Mononuclear cell (primary cell): ENCODE results near the gene INHA. TPM values are rescaled to one million over a fixed set of nuclear protein-coding genes. Genes with fewer than 3 reads are reported as not detected.

Experiments
- H3K27me3 ChIP-seq: 2 replicates; pipeline ENCODE4 v1.6.0; 2011; ENCODE audit warnings: low read length, control low read depth; ENCODE audit not compliant: insufficient read depth
- H3K4me1 ChIP-seq: 2 replicates; pipeline ENCODE4 v1.5.1; 2011; ENCODE audit warnings: mild to moderate bottlenecking, low read length, control low read depth; ENCODE audit not compliant: insufficient read depth
- H3K4me3 ChIP-seq: 2 replicates; pipeline ENCODE4 v1.5.1; 2011; ENCODE audit warnings: mild to moderate bottlenecking, low read length, moderate library complexity
- H3K9me3 ChIP-seq: 2 replicates; pipeline ENCODE4 v1.5.1; 2011; ENCODE audit warnings: low read depth, mild to moderate bottlenecking, control low read depth, low read length
- total RNA-seq: library from RNA; depleted of rRNA; stranded (reverse); fragments of >200 nt; gene quantifications from one replicate; pipeline ENCODE4 v1.2.3, GENCODE V29; 2012

INHA gene, protein sequence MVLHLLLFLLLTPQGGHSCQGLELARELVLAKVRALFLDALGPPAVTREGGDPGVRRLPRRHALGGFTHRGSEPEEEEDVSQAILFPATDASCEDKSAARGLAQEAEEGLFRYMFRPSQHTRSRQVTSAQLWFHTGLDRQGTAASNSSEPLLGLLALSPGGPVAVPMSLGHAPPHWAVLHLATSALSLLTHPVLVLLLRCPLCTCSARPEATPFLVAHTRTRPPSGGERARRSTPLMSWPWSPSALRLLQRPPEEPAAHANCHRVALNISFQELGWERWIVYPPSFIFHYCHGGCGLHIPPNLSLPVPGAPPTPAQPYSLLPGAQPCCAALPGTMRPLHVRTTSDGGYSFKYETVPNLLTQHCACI
- not detected for total RNA-seq

DNA sequence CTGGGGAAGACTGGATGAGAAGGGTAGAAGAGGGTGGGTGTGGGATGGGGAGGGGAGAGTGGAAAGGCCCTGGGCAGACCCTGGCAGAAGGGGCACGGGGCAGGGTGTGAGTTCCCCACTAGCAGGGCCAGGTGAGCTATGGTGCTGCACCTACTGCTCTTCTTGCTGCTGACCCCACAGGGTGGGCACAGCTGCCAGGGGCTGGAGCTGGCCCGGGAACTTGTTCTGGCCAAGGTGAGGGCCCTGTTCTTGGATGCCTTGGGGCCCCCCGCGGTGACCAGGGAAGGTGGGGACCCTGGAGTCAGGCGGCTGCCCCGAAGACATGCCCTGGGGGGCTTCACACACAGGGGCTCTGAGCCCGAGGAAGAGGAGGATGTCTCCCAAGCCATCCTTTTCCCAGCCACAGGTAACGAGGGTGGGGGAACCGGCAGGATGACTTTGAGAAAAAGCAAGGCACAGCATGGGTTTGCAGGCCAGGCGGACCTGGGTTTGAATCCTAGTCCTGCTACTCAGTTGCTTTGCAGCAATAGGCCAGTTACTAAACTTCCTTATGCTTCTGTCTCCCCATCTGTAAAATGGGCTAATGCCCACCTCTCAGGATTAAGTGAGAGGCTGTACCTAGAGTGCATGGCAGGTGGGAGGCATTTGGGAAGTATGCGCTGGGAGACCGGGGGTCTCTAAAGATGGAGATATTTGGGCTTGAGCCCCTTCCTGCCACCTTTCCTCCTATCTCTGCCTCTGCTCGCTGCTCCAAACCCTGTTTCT, at the start of gene INHA:
Gene INHA (plus strand): TSS at position 74 of the 765 bp plus-strand sequence. CDS start 65 bp downstream, at position 139.
- Histone ChIP-seq H3K4me1 (no peaks in the 10 kb centered on the region), H3K27me3 (peaks cover 33% of the 10 kb centered on the region), H3K4me3 (no peak within 1 kb of the TSS), H3K9me3 (no peaks in the 10 kb centered on the region)

DNA sequence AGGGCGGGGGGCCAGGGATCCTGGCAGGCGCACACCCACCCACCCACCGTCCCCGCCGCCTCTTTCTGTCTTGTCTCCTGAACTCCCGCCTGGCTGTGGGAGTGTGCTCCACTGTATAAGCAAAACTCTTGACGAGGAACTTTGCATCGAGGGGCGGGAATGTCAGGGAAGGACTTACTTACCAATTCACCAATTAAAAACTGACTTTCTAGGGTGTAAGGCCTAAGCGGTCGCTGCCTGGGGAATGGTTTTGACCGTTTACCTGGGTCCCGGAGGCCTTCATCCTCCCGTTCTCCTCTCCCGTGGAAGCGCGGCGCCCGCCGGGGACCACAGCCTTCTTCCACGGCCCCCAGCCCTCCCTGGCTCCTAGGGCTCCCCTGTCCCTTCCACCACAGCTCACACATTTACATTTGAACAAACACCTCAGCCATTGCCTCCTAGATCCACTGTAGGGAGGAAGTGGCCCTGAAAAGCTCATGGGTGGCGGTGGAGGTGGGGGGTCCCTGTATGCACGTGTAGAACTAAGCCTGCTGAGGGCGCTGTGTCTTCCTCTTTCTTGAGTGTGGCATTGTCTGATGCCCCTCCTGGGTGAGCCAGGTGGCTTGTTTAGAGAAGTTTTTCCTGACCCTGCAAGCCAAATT, 49.0 kb upstream of the INHA start:
- Histone ChIP-seq H3K4me3 (no peak overlapping the region), H3K27me3 (peaks cover 45% of the 10 kb centered on the region), H3K9me3 (no peaks in the 10 kb centered on the region), H3K4me1 (no peaks in the 10 kb centered on the region)

DNA sequence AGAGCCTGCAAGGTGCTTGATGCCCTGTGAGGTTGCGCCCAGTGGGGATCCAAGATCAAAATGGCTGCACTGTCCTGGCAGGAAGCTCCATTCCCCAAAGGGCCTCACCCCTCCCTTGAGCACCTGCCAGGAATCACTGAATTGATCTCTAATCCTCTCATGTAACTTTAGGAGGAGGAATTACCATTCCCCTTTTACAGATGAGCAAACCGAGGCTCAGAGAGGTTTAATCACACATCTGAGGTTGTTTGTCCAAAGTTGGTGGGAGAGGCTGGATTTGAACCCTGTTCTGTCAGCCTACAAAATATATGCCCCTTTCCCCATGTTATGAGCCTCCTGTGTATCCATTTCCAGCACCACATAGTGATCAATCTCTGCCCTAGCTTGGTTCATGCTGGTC, 47.3 kb upstream of the INHA start:
- H3K27me3 ChIP-seq, result peaks cover 56% of the 10 kb centered on the region

DNA sequence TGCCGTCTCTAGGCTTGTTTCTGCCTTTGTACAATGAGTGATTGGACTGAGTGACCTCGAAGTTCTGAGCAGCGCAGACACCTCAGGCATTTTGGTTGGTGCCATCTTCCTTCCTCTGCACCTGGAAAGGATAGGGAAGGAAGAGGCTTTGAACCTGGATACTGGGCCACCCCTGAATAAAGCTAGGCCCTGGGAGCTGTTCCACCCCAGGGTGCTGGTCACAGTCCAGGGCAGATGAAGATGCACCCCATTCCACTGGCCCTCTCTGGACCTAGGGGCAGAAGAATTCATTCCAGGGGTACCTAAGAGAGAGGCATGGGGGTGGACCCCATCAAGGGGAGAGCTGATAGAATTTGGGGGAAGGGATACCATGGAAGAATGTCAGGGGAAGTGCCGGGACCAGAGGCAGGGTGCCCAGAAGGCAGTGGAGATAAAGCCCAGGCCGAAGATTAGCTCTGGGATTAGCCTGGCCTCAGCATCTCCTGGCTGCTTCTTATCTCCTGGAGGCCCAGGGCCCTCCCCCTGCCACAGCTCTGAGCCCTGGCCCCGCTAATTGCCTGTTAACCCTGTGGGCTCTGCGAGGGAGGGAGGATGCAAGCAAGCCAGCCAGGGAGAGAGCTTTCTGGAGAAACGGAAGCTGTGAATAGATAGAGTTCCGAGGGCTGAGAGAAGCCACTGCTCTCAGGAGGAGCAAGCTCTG, 46.4 kb upstream of the INHA start:
- H3K9me3 ChIP-seq, result no peaks in the 10 kb centered on the region
- peaks cover 61% of the 10 kb centered on the region for H3K27me3 ChIP-seq
- no peaks in the 10 kb centered on the region for H3K4me1 ChIP-seq
- H3K4me3 ChIP-seq, result no peak overlapping the region

More for the DNA sequence above, 47.3 kb upstream of the INHA start:
- no peaks in the 10 kb centered on the region for H3K9me3 ChIP-seq
- no peaks in the 10 kb centered on the region for H3K4me1 ChIP-seq
- no peak overlapping the region for H3K4me3 ChIP-seq

DNA sequence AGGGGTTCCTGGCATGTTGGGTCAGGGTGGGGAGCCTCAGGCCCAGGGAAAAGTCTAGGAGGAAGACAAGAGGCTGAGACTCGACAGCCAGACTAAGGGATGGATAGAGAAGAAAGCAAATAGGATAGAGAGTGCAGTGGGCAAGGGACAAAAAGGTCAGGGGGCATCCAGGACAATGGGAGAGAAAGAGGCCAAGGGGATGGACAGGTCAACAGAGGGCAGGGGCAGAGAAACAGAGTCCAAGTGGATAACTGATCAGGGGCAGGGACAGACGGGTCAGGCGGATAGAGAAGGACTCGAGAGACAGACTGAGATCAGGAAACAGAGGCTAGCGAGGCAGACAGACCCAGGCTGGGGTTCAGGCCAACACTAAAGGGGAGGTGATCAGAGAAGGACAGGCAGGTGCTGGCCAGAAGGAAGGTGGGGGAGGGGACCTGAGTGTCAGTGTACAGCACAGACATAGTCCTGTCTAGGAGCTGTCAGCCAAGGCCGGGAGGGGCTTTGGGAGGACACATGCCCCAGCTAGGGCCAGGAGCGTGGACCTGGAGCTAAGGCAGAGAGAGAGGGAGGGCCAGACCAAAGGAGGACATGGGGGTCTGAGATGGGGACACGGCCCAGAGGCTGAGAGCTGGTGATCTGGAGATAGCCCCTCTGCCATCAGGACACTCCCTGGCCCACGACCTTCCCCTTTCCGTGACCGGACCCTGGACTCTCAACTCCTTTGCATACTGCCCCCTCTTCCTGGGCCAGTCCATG, 45.6 kb upstream of the INHA start:
- peaks cover 55% of the 10 kb centered on the region for H3K27me3 ChIP-seq
- H3K4me3 ChIP-seq, result no peak overlapping the region
- H3K9me3 ChIP-seq, result no peaks in the 10 kb centered on the region
- H3K4me1 ChIP-seq, result no peaks in the 10 kb centered on the region

DNA sequence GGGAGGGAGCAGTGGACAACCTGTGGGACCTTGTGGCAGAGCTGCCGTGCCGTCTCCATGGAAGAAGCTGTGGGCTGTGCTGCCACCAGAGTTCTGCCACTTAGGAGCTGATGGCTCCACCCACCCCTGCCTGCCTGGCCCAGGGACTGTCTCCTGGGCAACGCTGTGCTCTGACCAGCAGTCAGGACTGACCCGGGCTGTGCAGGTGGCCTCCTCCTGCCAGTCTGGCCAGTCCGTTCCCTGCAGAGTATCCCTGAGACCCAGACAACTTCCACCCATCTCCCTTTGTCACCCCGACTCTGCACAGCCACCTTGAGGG, 45.1 kb upstream of the INHA start:
- peaks cover 49% of the 10 kb centered on the region for H3K27me3 ChIP-seq
- H3K9me3 ChIP-seq, result no peaks in the 10 kb centered on the region
- H3K4me3 ChIP-seq, result no peak overlapping the region
- H3K4me1 ChIP-seq, result no peaks in the 10 kb centered on the region

DNA sequence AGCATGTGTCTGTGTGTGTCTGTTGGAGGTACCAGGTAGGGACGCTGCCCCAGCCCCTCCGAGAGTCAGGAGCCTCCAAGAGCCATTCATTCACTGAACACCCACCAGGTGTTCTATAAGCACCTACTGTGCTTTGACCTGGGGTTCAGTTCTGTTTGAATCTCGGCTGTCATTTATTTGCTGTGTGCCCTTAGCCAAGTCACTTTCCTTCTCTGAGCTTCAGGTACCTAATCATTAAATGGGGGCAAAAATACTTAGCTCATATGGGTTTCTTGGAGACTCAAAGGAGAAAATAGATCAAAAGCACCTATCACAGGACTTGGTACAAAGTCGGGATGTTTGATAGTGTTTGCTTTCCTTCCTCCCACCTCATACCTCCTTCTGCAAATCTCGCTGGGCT, 44.6 kb upstream of the INHA start:
- Histone ChIP-seq H3K27me3 (peaks cover 48% of the 10 kb centered on the region), H3K4me3 (no peak overlapping the region), H3K9me3 (no peaks in the 10 kb centered on the region), H3K4me1 (no peaks in the 10 kb centered on the region)

DNA sequence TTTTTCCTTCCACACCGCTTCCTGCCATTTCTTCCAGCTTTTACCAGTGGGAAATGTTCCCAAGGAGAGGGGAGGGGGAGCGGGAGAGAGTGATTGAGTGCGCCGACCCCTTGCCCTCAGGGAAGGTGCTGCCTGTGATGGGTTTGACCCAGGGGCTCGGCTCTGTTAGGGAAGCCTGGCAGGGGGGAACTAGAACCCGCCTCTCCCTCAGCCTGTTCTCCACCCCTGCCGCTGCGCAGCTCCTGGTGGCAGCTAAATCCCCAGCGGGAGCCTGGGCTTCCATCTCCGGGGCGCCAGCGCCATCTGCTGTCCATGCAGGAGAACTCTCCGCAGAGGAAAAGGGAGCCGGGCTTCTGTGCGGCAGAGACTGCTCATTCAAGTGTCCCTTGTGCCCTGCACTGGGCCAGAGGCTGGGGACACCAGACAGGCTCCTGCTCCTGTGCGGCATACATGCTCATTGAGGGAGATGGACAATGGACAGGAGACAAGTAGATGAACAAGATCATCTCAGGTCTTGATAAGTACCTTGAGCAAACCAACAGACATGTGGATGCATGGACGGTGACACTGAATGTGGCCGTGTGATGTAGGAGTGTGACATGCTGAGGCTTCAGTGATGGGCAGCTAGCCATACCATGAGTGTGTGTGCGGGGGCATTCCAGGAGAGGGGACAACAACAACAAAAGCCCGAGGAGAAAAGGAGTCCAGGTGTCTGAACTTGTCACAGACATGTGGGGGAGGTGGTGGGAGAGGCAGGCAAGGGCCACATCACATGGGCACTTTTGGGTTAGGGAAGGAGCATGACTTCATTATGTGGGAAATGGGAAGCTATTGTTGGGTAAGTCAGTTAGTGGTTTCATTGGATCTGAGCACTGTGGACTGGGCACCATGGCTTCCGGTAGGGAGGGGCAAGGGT, 41.8 kb upstream of the INHA start:
- Histone ChIP-seq H3K4me3 (no peak overlapping the region), H3K9me3 (no peaks in the 10 kb centered on the region), H3K27me3 (peaks cover 25% of the 10 kb centered on the region), H3K4me1 (no peaks in the 10 kb centered on the region)

DNA sequence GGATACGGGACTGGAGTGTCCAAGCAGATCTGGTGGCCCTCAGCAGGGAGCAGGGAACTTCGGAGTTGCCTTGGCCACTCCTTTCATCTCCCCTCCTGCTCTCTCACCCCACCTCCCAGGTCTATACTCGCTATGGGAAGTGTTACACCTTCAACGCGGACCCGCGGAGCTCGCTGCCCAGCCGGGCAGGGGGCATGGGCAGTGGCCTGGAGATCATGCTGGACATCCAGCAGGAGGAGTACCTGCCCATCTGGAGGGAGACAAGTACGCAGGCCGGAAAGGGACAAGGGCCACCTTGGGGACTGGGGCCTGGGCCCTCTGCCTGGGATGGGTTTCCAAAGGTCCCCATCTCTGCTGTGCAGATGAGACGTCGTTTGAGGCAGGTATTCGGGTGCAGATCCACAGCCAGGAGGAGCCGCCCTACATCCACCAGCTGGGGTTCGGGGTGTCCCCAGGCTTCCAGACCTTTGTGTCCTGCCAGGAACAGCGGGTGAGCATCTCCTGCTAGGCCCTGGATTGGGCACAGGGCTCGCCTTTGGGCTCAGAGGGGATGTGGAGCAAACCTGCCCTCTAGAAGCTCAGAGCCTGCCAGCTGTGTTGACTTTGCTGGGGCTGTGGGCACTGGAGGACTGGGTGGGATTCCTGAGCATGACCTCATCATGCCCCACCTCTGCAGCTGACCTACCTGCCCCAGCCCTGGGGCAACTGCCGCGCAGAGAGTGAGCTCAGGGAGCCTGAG, 40.3 kb upstream of the INHA start:
- H3K4me3 ChIP-seq, result no peak overlapping the region
- peaks cover 21% of the 10 kb centered on the region for H3K27me3 ChIP-seq
- no peaks in the 10 kb centered on the region for H3K4me1 ChIP-seq
- no peaks in the 10 kb centered on the region for H3K9me3 ChIP-seq

DNA sequence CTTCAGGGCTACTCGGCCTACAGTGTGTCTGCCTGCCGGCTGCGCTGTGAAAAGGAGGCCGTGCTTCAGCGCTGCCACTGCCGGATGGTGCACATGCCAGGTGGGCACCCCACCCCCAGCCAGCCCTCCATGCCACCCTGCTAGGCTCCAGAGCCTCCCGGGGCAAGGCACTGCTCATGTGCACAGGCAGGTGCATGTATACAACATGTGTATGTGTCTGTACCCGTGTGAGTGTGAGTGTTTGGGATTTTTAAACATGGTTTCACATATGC, 39.8 kb upstream of the INHA start:
- Histone ChIP-seq H3K4me3 (no peak overlapping the region), H3K4me1 (no peaks in the 10 kb centered on the region), H3K27me3 (peaks cover 21% of the 10 kb centered on the region), H3K9me3 (no peaks in the 10 kb centered on the region)

DNA sequence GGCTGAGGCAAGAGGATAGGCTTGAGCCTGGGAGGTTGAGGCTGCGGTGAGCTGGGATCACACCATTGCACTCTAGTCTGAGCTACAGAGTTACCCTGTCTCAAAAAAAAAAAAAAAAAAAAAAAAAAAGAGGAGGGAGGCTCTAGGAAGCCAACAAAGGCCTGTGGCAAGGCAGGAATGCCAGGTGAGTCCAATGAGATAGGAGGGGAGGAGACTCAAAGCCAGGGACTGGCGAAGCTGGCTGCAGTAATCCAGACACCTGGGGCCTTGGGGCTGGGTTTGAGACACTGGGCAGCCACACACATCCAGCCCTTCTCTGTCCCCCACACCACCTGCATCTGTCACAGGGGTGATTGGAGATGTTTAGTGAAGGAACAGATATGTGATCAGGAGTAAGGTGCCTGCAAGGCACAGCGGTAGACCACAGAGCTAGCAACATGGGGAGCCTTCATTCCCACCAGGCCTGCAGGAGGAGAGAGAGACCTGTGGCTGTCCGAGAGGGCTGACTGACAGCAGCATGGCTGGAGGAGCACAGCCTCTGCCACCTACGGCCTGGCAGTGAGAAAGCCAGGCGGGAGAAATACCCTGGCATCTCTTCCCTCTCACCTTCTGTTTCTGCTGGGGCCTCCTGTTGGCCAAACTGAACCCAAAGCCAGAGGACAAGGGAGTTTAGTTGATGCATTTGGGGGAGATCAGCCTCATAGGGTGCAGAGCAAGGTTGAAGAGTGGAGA, 38.0 kb upstream of the INHA start:
- Histone ChIP-seq H3K9me3 (no peaks in the 10 kb centered on the region), H3K4me3 (no peak overlapping the region), H3K4me1 (no peaks in the 10 kb centered on the region), H3K27me3 (peaks cover 14% of the 10 kb centered on the region)

DNA sequence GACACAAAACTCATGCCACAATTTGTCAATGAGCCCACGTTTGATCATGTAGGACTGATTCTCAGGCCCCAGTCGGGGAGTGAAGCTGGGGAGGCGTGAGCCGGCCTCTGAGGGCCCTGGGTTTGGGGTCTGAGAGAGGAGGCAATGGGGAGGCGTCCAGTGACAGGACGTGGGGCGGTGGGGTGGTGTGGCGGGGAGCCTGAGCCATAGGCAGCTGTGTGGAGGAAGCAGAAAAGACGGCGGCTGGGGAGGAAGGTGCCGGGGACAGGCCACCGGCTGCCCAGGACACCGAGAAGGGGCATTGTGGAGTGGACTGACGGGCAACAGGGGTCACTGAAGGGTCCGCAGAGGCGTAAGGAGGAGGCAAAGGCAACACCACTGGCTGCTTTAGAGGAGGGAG, 35.7 kb upstream of the INHA start:
- Histone ChIP-seq H3K4me1 (peaks cover 1% of the 10 kb centered on the region), H3K4me3 (no peak overlapping the region), H3K27me3 (no peaks in the 10 kb centered on the region), H3K9me3 (no peaks in the 10 kb centered on the region)

DNA sequence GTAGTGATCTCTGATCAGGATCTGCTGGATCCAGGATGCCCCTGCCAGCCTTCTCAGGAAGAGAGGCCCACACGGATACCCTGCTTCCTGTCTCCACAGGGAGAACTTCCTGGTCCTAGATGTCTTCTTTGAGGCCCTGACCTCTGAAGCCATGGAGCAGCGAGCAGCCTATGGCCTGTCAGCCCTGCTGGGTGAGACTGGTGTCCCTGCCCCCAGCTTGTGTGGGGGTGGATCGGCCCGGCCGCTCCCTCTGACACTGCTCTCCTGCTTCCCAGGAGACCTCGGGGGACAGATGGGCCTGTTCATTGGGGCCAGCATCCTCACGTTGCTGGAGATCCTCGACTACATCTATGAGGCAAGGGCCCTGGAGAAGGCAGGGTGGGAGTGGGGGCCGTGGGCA, 35.1 kb upstream of the INHA start:
- Histone ChIP-seq H3K4me3 (no peak overlapping the region), H3K9me3 (no peaks in the 10 kb centered on the region), H3K27me3 (peaks cover 2% of the 10 kb centered on the region), H3K4me1 (peaks cover 6% of the 10 kb centered on the region)
